Neural cell (in vitro differentiated cells): Measurements from ENCODE around the gene KMT5B.

Experiments
- EP300 ChIP-seq: fragments of 450-650 bp; conservative IDR thresholded peaks from 2 replicates; pipeline ENCODE4 v1.6.1; 2014; ENCODE audit warnings: antibody characterized with exemption, mild to moderate bottlenecking, moderate library complexity; ENCODE audit not compliant: poor library complexity, severe bottlenecking
- POLR2AphosphoS5 ChIP-seq: IDR thresholded peaks from 2 replicates; pipeline ENCODE4 v1.6.1; 2012
- TAF1 ChIP-seq: IDR thresholded peaks from 2 replicates; pipeline ENCODE4 v1.6.1; 2012; ENCODE audit warnings: low read depth
- TF ChIP-seq, protein P1 (sequence below): fragments of 450-650 bp; IDR thresholded peaks from 2 replicates; pipeline ENCODE4 v1.5.1; 2014; ENCODE audit warnings: antibody characterized with exemption, mild to moderate bottlenecking, moderate library complexity; ENCODE audit not compliant: poor library complexity, severe bottlenecking

DNA sequence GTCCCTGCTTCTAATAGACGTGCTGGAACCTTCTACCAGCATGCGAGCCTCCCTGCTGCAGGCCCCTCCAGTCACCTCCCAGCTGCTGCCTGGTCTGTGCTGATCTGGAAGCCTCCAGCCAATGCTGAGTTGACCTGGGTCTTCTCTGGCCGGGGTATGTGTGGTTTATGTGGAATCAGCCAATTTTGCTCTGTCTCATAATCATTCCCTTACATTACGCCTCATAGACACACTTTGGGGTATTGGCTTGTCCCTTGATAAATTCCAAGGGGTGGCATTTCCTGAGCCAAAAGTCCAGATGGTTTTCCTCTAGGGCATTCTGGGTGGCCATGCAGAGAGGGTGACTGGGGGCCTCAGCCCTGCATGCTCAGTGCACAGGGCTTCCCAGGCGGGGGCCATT lies 8.3 kb upstream of the KMT5B start:
- TF ChIP-seq, protein P1, sequence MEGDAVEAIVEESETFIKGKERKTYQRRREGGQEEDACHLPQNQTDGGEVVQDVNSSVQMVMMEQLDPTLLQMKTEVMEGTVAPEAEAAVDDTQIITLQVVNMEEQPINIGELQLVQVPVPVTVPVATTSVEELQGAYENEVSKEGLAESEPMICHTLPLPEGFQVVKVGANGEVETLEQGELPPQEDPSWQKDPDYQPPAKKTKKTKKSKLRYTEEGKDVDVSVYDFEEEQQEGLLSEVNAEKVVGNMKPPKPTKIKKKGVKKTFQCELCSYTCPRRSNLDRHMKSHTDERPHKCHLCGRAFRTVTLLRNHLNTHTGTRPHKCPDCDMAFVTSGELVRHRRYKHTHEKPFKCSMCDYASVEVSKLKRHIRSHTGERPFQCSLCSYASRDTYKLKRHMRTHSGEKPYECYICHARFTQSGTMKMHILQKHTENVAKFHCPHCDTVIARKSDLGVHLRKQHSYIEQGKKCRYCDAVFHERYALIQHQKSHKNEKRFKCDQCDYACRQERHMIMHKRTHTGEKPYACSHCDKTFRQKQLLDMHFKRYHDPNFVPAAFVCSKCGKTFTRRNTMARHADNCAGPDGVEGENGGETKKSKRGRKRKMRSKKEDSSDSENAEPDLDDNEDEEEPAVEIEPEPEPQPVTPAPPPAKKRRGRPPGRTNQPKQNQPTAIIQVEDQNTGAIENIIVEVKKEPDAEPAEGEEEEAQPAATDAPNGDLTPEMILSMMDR = no peak
- TF ChIP-seq TAF1 (no peak), POLR2AphosphoS5 (no peak), EP300 (no peak)
